Breast epithelium (tissue), 4 donors: Measurements from ENCODE around the gene TRPC4AP. TPM values are rescaled to one million over a fixed set of nuclear protein-coding genes. Genes with fewer than 3 reads are reported as not detected.

Experiments used
- DNase-seq, 2 donors: peaks; one replicate each; pipeline ENCODE4 v3.0.0-alpha.2; 2019; ENCODE audit warnings: low spot score in 2 of 2
- H3K27ac ChIP-seq, 2 donors: fragments of 200-600 bp; sonication (generic) in 1 of 2; one replicate each; pipeline ENCODE4 v1.5.1; 2016 to 2019; ENCODE audit warnings: mild to moderate bottlenecking in 1 of 2
- H3K27me3 ChIP-seq, 2 donors: fragments of 200-600 bp; sonication (generic) in 1 of 2; one replicate each; pipeline versions ENCODE4 v1.5.1 to v1.6.0; 2017 to 2019; ENCODE audit warnings: control low read depth in 1 of 2, mild to moderate bottlenecking in 1 of 2
- H3K36me3 ChIP-seq: fragments of 200-600 bp; one replicate; pipeline ENCODE4 v1.5.1; 2019
- H3K4me1 ChIP-seq, 2 donors: fragments of 200-600 bp; sonication (generic); one replicate each; pipeline ENCODE4 v1.5.1; 2016 to 2019; ENCODE audit warnings: control low read depth in 1 of 2
- H3K4me3 ChIP-seq, 3 donors: fragments of 200-600 bp; sonication (generic); 1 replicate in 2 of 3; 2 replicates in 1 of 3; pipeline ENCODE4 v1.5.1; 2016 to 2019; ENCODE audit warnings: mild to moderate bottlenecking in 3 of 3, moderate library complexity in 2 of 3
- H3K9me3 ChIP-seq, 2 donors: fragments of 200-600 bp; sonication (generic) in 1 of 2; one replicate each; pipeline ENCODE4 v1.5.1; 2016 to 2019; ENCODE audit warnings: control low read depth in 1 of 2
- CTCF ChIP-seq, 3 donors: fragments of 450-650 bp; IDR thresholded peaks; one replicate each; pipeline ENCODE4 v1.5.1; 2016 to 2017; ENCODE audit warnings: antibody characterized with exemption in 3 of 3, mild to moderate bottlenecking in 3 of 3, moderate library complexity in 3 of 3
- POLR2A ChIP-seq: fragments of 450-650 bp; IDR thresholded peaks from one replicate; pipeline ENCODE4 v1.6.1; 2016; ENCODE audit warnings: antibody characterized with exemption, mild to moderate bottlenecking, moderate library complexity
- POLR2AphosphoS5 ChIP-seq, 3 donors: sonication (generic); formaldehyde crosslinking; IDR thresholded peaks; one replicate each; pipeline ENCODE4 v1.6.1; 2017; ENCODE audit warnings: antibody characterized with exemption in 3 of 3
- intact Hi-C: fragments of 100-400 bp; cut with DNase I; formaldehyde crosslinking; loops from one replicate; pipeline ENCODE4 v1.15.1; 2023; ENCODE audit warnings: low total_unique reads
- total RNA-seq, 3 donors: library from RNA; depleted of rRNA; stranded (reverse); fragments of >200 nt; gene quantifications; one replicate each; pipeline ENCODE4 v1.1.0, GENCODE V29; 2016

Gene TRPC4AP
- total RNA-seq, 3 donors from 2014 or later: 62.6 to 71.7 (median 69.5) TPM

- no peak overlapping the region for H3K4me3 ChIP-seq
- no peaks in the 10 kb centered on the region for H3K4me1 ChIP-seq
- TF ChIP-seq POLR2A (no peak), CTCF (IDR thresholded peaks at IDR 0.05) (no peak), POLR2AphosphoS5 (IDR thresholded peaks at IDR 0.05) (no peak)
- no peak for DNase-seq
- no peaks in the 10 kb centered on the region for H3K9me3 ChIP-seq
- no peaks in the 10 kb centered on the region for H3K27me3 ChIP-seq
- intact Hi-C loops: no loop called here
- H3K27ac ChIP-seq: no peak overlapping the region
- H3K36me3 ChIP-seq: no peaks in the 10 kb centered on the region
Observed at GRCh38 chr20:34976286-34976685, 116.3 kb downstream of the TRPC4AP start.

- H3K36me3 ChIP-seq: no peaks in the 10 kb centered on the region
- DNase-seq: no peak
- H3K27me3 ChIP-seq: no peaks in the 10 kb centered on the region
- no peak overlapping the region for H3K4me3 ChIP-seq
- intact Hi-C loops: no loop called here
- H3K9me3 ChIP-seq: no peaks in the 10 kb centered on the region
- H3K27ac ChIP-seq: no peak overlapping the region
- no peaks in the 10 kb centered on the region for H3K4me1 ChIP-seq
- TF ChIP-seq CTCF (IDR thresholded peaks at IDR 0.05) (no peak), POLR2A (no peak), POLR2AphosphoS5 (IDR thresholded peaks at IDR 0.05) (no peak)
Observed at GRCh38 chr20:34974246-34974645, 118.4 kb downstream of the TRPC4AP start.

- intact Hi-C loops: no loop called here
- Histone ChIP-seq H3K4me1 (no peaks in the 10 kb centered on the region), H3K27me3 (no peaks in the 10 kb centered on the region), H3K9me3 (no peaks in the 10 kb centered on the region), H3K27ac (no peak overlapping the region), H3K36me3 (no peaks in the 10 kb centered on the region), H3K4me3 (no peak overlapping the region)
- TF ChIP-seq POLR2A (no peak), CTCF (IDR thresholded peaks at IDR 0.05) (no peak), POLR2AphosphoS5 (IDR thresholded peaks at IDR 0.05) (no peak)
- peak in 1 of 2 donors; percentile 31 for DNase-seq
Observed at GRCh38 chr20:34971561-34972235, 120.9 kb downstream of the TRPC4AP start.

DNA sequence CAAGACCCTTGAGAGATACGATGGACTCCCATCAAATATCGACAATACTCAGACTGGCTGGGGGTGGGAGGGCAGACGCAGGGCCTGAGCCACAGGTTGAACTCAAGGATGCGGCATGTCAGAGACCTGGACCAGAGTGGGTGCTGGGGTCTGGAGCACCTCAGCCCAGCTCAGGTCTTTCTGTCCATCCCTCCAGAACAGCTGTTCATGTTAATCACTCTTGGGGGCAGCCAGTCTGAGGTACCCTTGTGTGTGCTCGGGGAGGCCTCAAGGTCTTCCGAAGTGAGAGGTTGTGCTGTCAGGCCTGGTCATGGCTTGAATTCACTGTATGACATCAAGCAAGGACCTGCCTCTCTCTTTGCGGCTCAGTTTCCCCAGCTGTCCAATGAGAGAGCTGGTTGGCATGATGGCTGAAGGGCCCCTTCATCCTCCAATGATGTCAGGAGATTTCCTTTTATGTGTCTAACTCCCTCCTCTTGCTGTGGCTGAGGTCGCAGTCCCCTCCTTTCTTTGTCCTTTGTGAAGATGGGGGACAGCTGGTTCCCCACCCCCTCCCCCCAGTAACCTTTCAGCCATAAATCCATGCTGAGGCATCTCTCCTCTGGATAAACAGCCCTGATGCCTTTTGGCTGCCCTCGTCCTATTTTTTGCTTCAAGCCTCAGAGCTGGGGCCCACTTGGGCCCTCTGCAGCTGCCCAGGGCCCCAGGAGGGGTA, 121.6 kb downstream of the TRPC4AP start:
- H3K27me3 ChIP-seq: no peaks in the 10 kb centered on the region
- no peak overlapping the region for H3K27ac ChIP-seq
- DNase-seq: peak in 1 of 2 donors; percentile 19
- no peaks in the 10 kb centered on the region for H3K4me1 ChIP-seq
- no peak overlapping the region for H3K4me3 ChIP-seq
- TF ChIP-seq CTCF (IDR thresholded peaks at IDR 0.05) (no peak), POLR2AphosphoS5 (IDR thresholded peaks at IDR 0.05) (no peak), POLR2A (no peak)
- intact Hi-C loops: no loop called here
- H3K9me3 ChIP-seq: no peaks in the 10 kb centered on the region
- no peaks in the 10 kb centered on the region for H3K36me3 ChIP-seq

DNA sequence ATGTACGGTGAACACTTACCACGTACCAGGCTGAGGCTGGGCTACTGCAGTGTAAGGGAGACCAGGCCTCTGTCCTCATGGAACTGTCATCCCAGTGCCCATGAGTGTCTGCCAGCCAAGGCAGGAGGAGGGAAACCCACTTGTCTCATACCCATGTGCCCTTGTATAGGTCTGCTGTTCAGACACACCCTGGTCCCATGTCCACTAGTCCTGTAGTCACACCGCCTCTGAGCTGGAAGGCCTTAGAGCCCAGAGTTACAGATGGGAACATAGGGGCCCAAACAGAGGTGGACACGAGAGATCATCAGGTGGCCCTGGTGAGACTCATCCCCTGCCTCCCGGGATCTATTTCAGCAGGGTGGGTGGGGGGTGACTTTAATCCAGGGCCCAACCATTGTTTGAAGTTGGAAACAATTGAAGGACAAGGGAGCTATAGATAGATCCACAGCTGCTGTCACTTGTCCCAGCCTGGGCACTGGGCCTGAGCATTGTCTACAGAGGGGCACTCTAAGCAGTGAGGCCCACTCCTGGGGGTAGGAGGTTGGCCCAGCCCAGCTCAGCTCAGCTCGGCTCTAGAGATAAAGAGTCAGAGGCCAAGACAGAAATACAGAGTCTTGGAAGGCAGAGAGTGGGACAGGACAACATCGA, 122.3 kb downstream of the TRPC4AP start:
- no peaks in the 10 kb centered on the region for H3K4me1 ChIP-seq
- peak in 1 of 2 donors; percentile 15 for DNase-seq
- no peak overlapping the region for H3K4me3 ChIP-seq
- no peaks in the 10 kb centered on the region for H3K27me3 ChIP-seq
- no peaks in the 10 kb centered on the region for H3K36me3 ChIP-seq
- no peak overlapping the region for H3K27ac ChIP-seq
- intact Hi-C loops: no loop called here
- no peaks in the 10 kb centered on the region for H3K9me3 ChIP-seq
- TF ChIP-seq CTCF (IDR thresholded peaks at IDR 0.05) (no peak), POLR2AphosphoS5 (IDR thresholded peaks at IDR 0.05) (no peak), POLR2A (no peak)
